WTC11 (cell line): ENCODE data around the gene FAM174B. TPM values are rescaled to one million over a fixed set of nuclear protein-coding genes. Genes with fewer than 3 reads are reported as not detected.

Experiments used
- ATAC-seq: fragments of 200-7000 bp; cut with Tn5 transposase; 2 replicates; pipeline ENCODE4 v1.10.0; 2021; ENCODE audit warnings: mild to moderate bottlenecking, moderate library complexity
- CTCF ChIA-PET: fragments of 300-600 bp; sonication (Branson Sonifier 250); formaldehyde crosslinking; loops from one replicate; lab custom pipeline; 2021; ENCODE audit warnings: antibody characterized with exemption; lab: Charles Lee
- POLR2A ChIA-PET: fragments of 350-600 bp; sonication (Branson Sonifier 250); formaldehyde crosslinking; loops from one replicate; lab custom pipeline; 2021; ENCODE audit warnings: antibody characterized with exemption; lab: Charles Lee
- DNase-seq: peaks from one replicate; pipeline ENCODE4 v3.0.0; 2021; ENCODE audit warnings: low spot score
- H3K27ac Mint-ChIP-seq: 2 replicates; pipeline ENCODE4 v1.8.0; 2021; ENCODE audit warnings: mixed read lengths
- H3K27me3 Mint-ChIP-seq: 2 replicates; pipeline ENCODE4 v1.8.0; 2021; ENCODE audit warnings: low read depth, mild to moderate bottlenecking, moderate library complexity, mixed read lengths
- H3K36me3 Mint-ChIP-seq: 2 replicates; pipeline ENCODE4 v1.8.0; 2021; ENCODE audit warnings: mixed read lengths
- H3K4me1 Mint-ChIP-seq: 2 replicates; pipeline ENCODE4 v1.8.0; 2022; ENCODE audit warnings: mixed read lengths
- H3K4me3 Mint-ChIP-seq: 2 replicates; pipeline ENCODE4 v1.8.0; 2021; ENCODE audit warnings: mild to moderate bottlenecking, moderate library complexity, mixed read lengths
- H3K9me3 Mint-ChIP-seq: 2 replicates; pipeline ENCODE4 v1.8.0; 2021; ENCODE audit warnings: mixed read lengths
- CBFB ChIP-seq: sonication (generic); formaldehyde crosslinking; IDR thresholded peaks from 2 replicates; pipeline ENCODE4 v1.8.1; 2022; ENCODE audit warnings: mild to moderate bottlenecking, low read depth, missing genetic modification reagents
- CDX4 ChIP-seq: fragments of 250-450 bp; sonication (Bioruptor Pico); IDR thresholded peaks from 2 replicates; pipeline ENCODE4 v1.9.0; 2021; ENCODE audit warnings: moderate library complexity, mild to moderate bottlenecking, inconsistent platforms, borderline replicate concordance
- GABPB1 ChIP-seq: sonication (generic); formaldehyde crosslinking; IDR thresholded peaks from 2 replicates; pipeline ENCODE4 v1.8.1; 2023; ENCODE audit warnings: mild to moderate bottlenecking, missing genetic modification reagents
- HMGA2 ChIP-seq: fragments of 250-450 bp; sonication (Bioruptor Pico); IDR thresholded peaks from 2 replicates; pipeline ENCODE4 v1.4.0; 2021; ENCODE audit warnings: mild to moderate bottlenecking, moderate library complexity
- NFE2L1 ChIP-seq: sonication (generic); formaldehyde crosslinking; IDR thresholded peaks from 2 replicates; pipeline ENCODE4 v1.8.1; 2023; ENCODE audit warnings: missing genetic modification reagents
- PREB ChIP-seq: sonication (generic); formaldehyde crosslinking; IDR thresholded peaks from 2 replicates; pipeline ENCODE4 v1.8.1; 2022; ENCODE audit warnings: mild to moderate bottlenecking, missing genetic modification reagents, moderate library complexity, borderline replicate concordance
- SMAD4 ChIP-seq: sonication (generic); formaldehyde crosslinking; IDR thresholded peaks from 2 replicates; pipeline ENCODE4 v1.8.0; 2022; ENCODE audit warnings: mild to moderate bottlenecking, missing genetic modification reagents
- TEAD1 ChIP-seq: sonication (generic); formaldehyde crosslinking; IDR thresholded peaks from 2 replicates; pipeline ENCODE4 v1.8.0; 2022; ENCODE audit warnings: mild to moderate bottlenecking, missing genetic modification reagents
- TEAD4 ChIP-seq: sonication (generic); formaldehyde crosslinking; IDR thresholded peaks from 2 replicates; pipeline ENCODE4 v1.8.0; 2022; ENCODE audit warnings: mild to moderate bottlenecking, missing genetic modification reagents
- USF1 ChIP-seq: sonication (generic); formaldehyde crosslinking; IDR thresholded peaks from 2 replicates; pipeline ENCODE4 v1.8.0; 2022; ENCODE audit warnings: mild to moderate bottlenecking, missing genetic modification reagents
- USF2 ChIP-seq: sonication (generic); formaldehyde crosslinking; IDR thresholded peaks from 2 replicates; pipeline ENCODE4 v1.8.1; 2023; ENCODE audit warnings: mild to moderate bottlenecking, missing genetic modification reagents, moderate library complexity
- ZNF317 ChIP-seq: sonication (generic); formaldehyde crosslinking; IDR thresholded peaks from 2 replicates; pipeline ENCODE4 v1.8.1; 2023; ENCODE audit warnings: low read depth, mild to moderate bottlenecking, moderate library complexity, missing genetic modification reagents, borderline replicate concordance
- ZNF396 ChIP-seq: fragments of 250-450 bp; sonication (Bioruptor Pico); IDR thresholded peaks from 2 replicates; pipeline ENCODE4 v1.8.0; 2021; ENCODE audit warnings: mild to moderate bottlenecking, moderate library complexity, borderline replicate concordance
- ZNF416 ChIP-seq: fragments of 250-450 bp; sonication (Bioruptor Pico); IDR thresholded peaks from 2 replicates; pipeline ENCODE4 v1.9.0; 2021; ENCODE audit warnings: mild to moderate bottlenecking, inconsistent platforms
- ZNF423 ChIP-seq: fragments of 250-450 bp; sonication (Bioruptor Pico); IDR thresholded peaks from 2 replicates; pipeline ENCODE4 v2.1.2; 2022; ENCODE audit warnings: mild to moderate bottlenecking, moderate library complexity
- ZNF671 ChIP-seq: fragments of 250-450 bp; sonication (Bioruptor Pico); IDR thresholded peaks from 2 replicates; pipeline ENCODE4 v1.8.0; 2021; ENCODE audit warnings: mild to moderate bottlenecking
- total RNA-seq: library from RNA; stranded (reverse); gene quantifications from 3 replicates; pipeline ENCODE4 v1.2.3, GENCODE V29; 2021
- TF ChIP-seq, protein P1 (sequence below): sonication (generic); formaldehyde crosslinking; IDR thresholded peaks from 2 replicates; pipeline ENCODE4 v1.8.1; 2022; ENCODE audit warnings: mild to moderate bottlenecking, moderate library complexity, missing genetic modification reagents
- TF ChIP-seq, protein P2 (sequence below): sonication (generic); formaldehyde crosslinking; IDR thresholded peaks from 2 replicates; pipeline ENCODE4 v1.8.1; 2022; ENCODE audit warnings: low read depth, missing genetic modification reagents, borderline replicate concordance
- TF ChIP-seq, protein P3 (sequence below): sonication (generic); formaldehyde crosslinking; IDR thresholded peaks from 2 replicates; pipeline ENCODE4 v1.8.0; 2023; ENCODE audit warnings: mild to moderate bottlenecking, missing genetic modification reagents
- TF ChIP-seq, protein P4 (sequence below): fragments of 250-450 bp; sonication (Bioruptor Pico); IDR thresholded peaks from 2 replicates; pipeline ENCODE4 v2.1.2; 2022; ENCODE audit warnings: mild to moderate bottlenecking, moderate library complexity

FAM174B gene
- total RNA-seq, 1 experiment from 2014 or later: 22.1 TPM

DNA sequence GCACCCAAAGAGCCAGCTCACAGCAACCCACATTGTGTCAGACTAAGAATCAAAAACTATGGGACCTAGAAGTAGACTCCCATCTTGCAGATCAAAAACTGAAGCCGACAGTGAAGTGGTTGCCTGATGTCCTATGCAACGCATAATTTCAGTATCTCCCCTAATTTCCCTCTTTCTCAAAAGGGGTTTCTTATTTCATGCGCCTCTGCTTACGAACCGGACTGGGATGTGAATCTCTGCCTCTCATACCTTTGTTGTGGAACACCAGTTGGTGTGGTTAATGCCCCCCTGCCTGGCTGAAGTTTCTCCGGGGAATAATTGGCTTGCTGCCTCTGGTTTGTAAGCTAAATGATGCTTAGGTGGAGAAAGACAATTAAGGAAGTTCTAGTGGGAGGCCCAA, 514 bp upstream of the FAM174B start:
- peak overlapping the region; percentile 27; the same call in 1 of the 2 replicates for H3K27ac Mint-ChIP-seq
- peaks cover 35% of the 10 kb centered on the region for H3K4me1 Mint-ChIP-seq
- no peak for DNase-seq
- ChIA-PET CTCF (interaction anchor here (0.7 to 1.8 kb wide), 4 partner anchors 11 to 265 kb away, joined by 3 to 6 read pairs (median 3); no protein-coding TSS in a partner anchor), POLR2A (interaction anchor here (2.9 kb wide), 1 partner anchor 11 kb away, joined by 9 read pairs; no protein-coding TSS in a partner anchor)
- TF ChIP-seq ZNF423 (CRISPR knock-in tag) (no peak), USF2 (CRISPR knock-in tag) (no peak), TEAD1 (no peak), NFE2L1 (no peak), ZNF317 (CRISPR knock-in tag) (no peak), SMAD4 (CRISPR knock-in tag) (no peak), ZNF396 (CRISPR knock-in tag) (no peak), CBFB (CRISPR knock-in tag) (no peak), HMGA2 (CRISPR knock-in tag) (no peak), GABPB1 (CRISPR knock-in tag) (no peak), TEAD4 (CRISPR knock-in tag) (no peak), CDX4 (no peak), ZNF671 (CRISPR knock-in tag) (no peak), USF1 (no peak), PREB (CRISPR knock-in tag) (no peak), ZNF416 (CRISPR knock-in tag) (no peak)
- TF ChIP-seq, protein P1, sequence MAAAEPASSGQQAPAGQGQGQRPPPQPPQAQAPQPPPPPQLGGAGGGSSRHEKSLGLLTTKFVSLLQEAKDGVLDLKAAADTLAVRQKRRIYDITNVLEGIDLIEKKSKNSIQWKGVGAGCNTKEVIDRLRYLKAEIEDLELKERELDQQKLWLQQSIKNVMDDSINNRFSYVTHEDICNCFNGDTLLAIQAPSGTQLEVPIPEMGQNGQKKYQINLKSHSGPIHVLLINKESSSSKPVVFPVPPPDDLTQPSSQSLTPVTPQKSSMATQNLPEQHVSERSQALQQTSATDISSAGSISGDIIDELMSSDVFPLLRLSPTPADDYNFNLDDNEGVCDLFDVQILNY (CRISPR knock-in tag): no peak
- TF ChIP-seq, protein P2, sequence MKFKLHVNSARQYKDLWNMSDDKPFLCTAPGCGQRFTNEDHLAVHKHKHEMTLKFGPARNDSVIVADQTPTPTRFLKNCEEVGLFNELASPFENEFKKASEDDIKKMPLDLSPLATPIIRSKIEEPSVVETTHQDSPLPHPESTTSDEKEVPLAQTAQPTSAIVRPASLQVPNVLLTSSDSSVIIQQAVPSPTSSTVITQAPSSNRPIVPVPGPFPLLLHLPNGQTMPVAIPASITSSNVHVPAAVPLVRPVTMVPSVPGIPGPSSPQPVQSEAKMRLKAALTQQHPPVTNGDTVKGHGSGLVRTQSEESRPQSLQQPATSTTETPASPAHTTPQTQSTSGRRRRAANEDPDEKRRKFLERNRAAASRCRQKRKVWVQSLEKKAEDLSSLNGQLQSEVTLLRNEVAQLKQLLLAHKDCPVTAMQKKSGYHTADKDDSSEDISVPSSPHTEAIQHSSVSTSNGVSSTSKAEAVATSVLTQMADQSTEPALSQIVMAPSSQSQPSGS (CRISPR knock-in tag): no peak
- TF ChIP-seq, protein P3, sequence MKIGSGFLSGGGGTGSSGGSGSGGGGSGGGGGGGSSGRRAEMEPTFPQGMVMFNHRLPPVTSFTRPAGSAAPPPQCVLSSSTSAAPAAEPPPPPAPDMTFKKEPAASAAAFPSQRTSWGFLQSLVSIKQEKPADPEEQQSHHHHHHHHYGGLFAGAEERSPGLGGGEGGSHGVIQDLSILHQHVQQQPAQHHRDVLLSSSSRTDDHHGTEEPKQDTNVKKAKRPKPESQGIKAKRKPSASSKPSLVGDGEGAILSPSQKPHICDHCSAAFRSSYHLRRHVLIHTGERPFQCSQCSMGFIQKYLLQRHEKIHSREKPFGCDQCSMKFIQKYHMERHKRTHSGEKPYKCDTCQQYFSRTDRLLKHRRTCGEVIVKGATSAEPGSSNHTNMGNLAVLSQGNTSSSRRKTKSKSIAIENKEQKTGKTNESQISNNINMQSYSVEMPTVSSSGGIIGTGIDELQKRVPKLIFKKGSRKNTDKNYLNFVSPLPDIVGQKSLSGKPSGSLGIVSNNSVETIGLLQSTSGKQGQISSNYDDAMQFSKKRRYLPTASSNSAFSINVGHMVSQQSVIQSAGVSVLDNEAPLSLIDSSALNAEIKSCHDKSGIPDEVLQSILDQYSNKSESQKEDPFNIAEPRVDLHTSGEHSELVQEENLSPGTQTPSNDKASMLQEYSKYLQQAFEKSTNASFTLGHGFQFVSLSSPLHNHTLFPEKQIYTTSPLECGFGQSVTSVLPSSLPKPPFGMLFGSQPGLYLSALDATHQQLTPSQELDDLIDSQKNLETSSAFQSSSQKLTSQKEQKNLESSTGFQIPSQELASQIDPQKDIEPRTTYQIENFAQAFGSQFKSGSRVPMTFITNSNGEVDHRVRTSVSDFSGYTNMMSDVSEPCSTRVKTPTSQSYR (CRISPR knock-in tag): no peak
- TF ChIP-seq, protein P4, sequence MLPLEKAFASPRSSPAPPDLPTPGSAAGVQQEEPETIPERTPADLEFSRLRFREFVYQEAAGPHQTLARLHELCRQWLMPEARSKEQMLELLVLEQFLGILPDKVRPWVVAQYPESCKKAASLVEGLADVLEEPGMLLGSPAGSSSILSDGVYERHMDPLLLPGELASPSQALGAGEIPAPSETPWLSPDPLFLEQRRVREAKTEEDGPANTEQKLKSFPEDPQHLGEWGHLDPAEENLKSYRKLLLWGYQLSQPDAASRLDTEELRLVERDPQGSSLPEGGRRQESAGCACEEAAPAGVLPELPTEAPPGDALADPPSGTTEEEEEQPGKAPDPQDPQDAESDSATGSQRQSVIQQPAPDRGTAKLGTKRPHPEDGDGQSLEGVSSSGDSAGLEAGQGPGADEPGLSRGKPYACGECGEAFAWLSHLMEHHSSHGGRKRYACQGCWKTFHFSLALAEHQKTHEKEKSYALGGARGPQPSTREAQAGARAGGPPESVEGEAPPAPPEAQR: no peak
- H3K4me3 Mint-ChIP-seq: peak overlapping the region; percentile 64
- ATAC-seq: no peak
- peaks cover 8% of the 10 kb centered on the region for H3K9me3 Mint-ChIP-seq
- H3K36me3 Mint-ChIP-seq: peaks cover 17% of the 10 kb centered on the region
- H3K27me3 Mint-ChIP-seq: peaks cover 24% of the 10 kb centered on the region
